OCI-LY3 (cell line): ENCODE measurements around the gene PSMC3IP.
"Not testable (repeated sequence)": the region's sequence is repeated elsewhere in the genome, so short reads cannot be mapped to it uniquely, and the experiment has no call there.

ENCODE experiments used
- H2AFZ ChIP-seq: fragments of 200-600, 300-600 bp; shearing (Covaris generic); 2 replicates; pipeline ENCODE4 v1.6.0; 2014; ENCODE audit warnings: antibody characterized with exemption, low read depth, low read length
- H3K27ac ChIP-seq: fragments of 200-600, 300-600 bp; sonication (generic); 2 replicates; pipeline ENCODE4 v1.5.1; 2014; ENCODE audit warnings: mild to moderate bottlenecking, low read length, moderate library complexity, mixed read lengths
- H3K27me3 ChIP-seq: fragments of 200-600, 300-600 bp; sonication (generic); 2 replicates; pipeline ENCODE4 v1.6.1; 2014; ENCODE audit warnings: low read depth, low read length, mixed read lengths
- H3K36me3 ChIP-seq: fragments of 200-600, 300-600 bp; sonication (generic); replicated peaks from 2 replicates; pipeline ENCODE3; 2014; ENCODE audit warnings: low read depth, low read length, mixed read lengths
- H3K4me1 ChIP-seq: fragments of 300-600, 200-600 bp; sonication (generic); 2 replicates; pipeline ENCODE4 v1.6.1; 2014; ENCODE audit warnings: low read length, mixed read lengths
- H3K4me2 ChIP-seq: fragments of 200-600, 300-600 bp; sonication (generic); 2 replicates; pipeline ENCODE4 v1.6.1; 2014; ENCODE audit warnings: low read length, mixed read lengths
- H3K4me3 ChIP-seq: fragments of 300-600, 200-600 bp; sonication (generic); 2 replicates; pipeline ENCODE4 v1.5.1; 2014; ENCODE audit warnings: antibody characterized with exemption, mild to moderate bottlenecking, low read length, moderate library complexity
- H3K79me2 ChIP-seq: fragments of 300-600, 200-600 bp; shearing (Covaris generic); 2 replicates; pipeline ENCODE4 v1.6.1; 2014; ENCODE audit warnings: mild to moderate bottlenecking, low read length, mixed read lengths
- H3K9ac ChIP-seq: fragments of 300-600, 200-600 bp; shearing (Covaris generic); 2 replicates; pipeline ENCODE4 v1.6.0; 2014; ENCODE audit warnings: mild to moderate bottlenecking, low read length, moderate library complexity
- H3K9me3 ChIP-seq: fragments of 200-600, 300-600 bp; shearing (Covaris generic); 2 replicates; pipeline ENCODE4 v1.6.1; 2014; ENCODE audit warnings: low read length, mixed read lengths; ENCODE audit not compliant: insufficient read depth
- H4K20me1 ChIP-seq: fragments of 200-600, 300-600 bp; sonication (generic); 2 replicates; pipeline ENCODE4 v1.6.1; 2016; ENCODE audit warnings: low read length, mixed read lengths; ENCODE audit not compliant: insufficient read depth
- EZH2phosphoT487 ChIP-seq: fragments of 200-600 bp; shearing (Covaris generic); IDR thresholded peaks from 2 replicates; pipeline ENCODE4 v1.6.1; 2018; ENCODE audit warnings: antibody characterized with exemption, mixed run types, low read depth
- TF ChIP-seq, protein P1 (sequence below): fragments of 200-600, 300-600 bp; sonication (generic); IDR thresholded peaks from 2 replicates; pipeline ENCODE4 v1.5.1; 2014; ENCODE audit warnings: antibody characterized with exemption, low read length, low read depth

PSMC3IP gene

DNA sequence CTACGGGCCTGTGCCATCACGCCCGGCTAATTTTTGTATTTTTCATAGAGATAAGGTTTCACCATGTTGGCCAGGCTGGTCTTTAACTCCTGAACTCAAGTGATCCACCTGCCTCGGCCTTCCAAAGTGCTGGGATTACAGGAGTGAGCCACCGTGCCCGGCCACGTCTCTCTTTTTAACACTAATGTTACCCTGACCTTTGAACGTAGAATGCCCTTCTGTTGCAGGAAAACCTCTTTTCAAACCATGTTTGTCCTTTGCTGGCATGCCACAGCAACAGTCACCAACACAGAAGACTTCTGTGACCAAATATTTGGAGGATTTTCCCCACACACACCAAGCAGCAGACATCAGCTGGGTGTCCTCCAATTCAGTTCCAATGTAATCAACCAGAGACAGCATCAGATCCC is 32.6 kb downstream of the PSMC3IP start:
- Histone ChIP-seq H3K4me3 (no peak overlapping the region), H3K4me1 (no peaks in the 10 kb centered on the region), H3K36me3 (peaks cover 18% of the 10 kb centered on the region), H3K79me2 (no peaks in the 10 kb centered on the region), H3K9me3 (no peaks in the 10 kb centered on the region), H3K4me2 (no peak overlapping the region), H3K27ac (no peak overlapping the region), H2AFZ (no peak overlapping the region), H3K27me3 (no peaks in the 10 kb centered on the region), H3K9ac (no peak overlapping the region), H4K20me1 (no peaks in the 10 kb centered on the region)
- TF ChIP-seq EZH2phosphoT487, result no peak
- TF ChIP-seq, protein P1, sequence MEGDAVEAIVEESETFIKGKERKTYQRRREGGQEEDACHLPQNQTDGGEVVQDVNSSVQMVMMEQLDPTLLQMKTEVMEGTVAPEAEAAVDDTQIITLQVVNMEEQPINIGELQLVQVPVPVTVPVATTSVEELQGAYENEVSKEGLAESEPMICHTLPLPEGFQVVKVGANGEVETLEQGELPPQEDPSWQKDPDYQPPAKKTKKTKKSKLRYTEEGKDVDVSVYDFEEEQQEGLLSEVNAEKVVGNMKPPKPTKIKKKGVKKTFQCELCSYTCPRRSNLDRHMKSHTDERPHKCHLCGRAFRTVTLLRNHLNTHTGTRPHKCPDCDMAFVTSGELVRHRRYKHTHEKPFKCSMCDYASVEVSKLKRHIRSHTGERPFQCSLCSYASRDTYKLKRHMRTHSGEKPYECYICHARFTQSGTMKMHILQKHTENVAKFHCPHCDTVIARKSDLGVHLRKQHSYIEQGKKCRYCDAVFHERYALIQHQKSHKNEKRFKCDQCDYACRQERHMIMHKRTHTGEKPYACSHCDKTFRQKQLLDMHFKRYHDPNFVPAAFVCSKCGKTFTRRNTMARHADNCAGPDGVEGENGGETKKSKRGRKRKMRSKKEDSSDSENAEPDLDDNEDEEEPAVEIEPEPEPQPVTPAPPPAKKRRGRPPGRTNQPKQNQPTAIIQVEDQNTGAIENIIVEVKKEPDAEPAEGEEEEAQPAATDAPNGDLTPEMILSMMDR, result no peak

DNA sequence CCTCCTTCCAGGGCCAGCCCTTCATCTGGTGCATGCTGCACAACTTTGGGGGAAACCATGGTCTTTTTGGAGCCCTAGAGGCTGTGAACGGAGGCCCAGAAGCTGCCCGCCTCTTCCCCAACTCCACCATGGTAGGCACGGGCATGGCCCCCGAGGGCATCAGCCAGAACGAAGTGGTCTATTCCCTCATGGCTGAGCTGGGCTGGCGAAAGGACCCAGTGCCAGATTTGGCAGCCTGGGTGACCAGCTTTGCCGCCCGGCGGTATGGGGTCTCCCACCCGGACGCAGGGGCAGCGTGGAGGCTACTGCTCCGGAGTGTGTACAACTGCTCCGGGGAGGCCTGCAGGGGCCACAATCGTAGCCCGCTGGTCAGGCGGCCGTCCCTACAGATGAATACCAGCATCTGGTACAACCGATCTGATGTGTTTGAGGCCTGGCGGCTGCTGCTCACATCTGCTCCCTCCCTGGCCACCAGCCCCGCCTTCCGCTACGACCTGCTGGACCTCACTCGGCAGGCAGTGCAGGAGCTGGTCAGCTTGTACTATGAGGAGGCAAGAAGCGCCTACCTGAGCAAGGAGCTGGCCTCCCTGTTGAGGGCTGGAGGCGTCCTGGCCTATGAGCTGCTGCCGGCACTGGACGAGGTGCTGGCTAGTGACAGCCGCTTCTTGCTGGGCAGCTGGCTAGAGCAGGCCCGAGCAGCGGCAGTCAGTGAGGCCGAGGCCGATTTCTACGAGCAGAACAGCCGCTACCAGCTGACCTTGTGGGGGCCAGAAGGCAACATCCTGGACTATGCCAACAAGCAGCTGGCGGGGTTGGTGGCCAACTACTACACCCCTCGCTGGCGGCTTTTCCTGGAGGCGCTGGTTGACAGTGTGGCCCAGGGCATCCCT is 34.1 kb downstream of the PSMC3IP start:
- Histone ChIP-seq H4K20me1 (no peaks in the 10 kb centered on the region; the same call in 1 of the 2 replicates), H3K4me1 (no peaks in the 10 kb centered on the region)

DNA sequence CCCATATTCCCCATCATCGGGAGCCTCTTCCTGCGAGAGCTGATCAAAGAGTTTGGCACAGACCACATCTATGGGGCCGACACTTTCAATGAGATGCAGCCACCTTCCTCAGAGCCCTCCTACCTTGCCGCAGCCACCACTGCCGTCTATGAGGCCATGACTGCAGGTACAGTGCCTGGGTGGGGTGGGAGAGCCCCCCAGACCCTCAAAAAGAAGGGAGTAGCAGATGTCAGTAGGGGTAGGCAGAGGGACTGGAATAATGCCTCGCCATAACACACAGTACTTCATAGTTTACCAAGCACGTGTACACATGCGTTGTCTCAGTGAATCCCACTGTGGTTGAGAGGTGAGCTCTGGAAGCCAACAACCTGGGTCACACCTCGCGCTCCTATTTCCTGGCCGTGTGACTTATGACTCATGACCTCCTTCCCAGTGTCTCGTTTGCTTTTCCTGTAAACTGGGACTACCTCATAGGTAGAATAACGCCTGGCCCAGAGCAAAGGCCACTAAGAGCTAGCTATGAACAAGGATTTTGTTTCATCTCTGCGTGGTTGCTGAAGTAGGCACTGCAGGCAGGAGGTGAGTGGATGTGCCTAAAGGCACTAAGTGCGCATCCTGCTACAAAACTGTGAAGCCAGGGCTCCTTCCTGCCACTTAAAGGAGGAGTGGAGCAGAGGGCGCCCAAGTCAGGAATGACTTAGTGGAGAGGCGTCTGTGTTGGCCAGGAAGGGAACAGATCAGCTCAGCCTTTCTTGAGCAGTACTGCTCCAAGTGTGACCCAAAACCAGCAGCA is 36.3 kb downstream of the PSMC3IP start:
- Histone ChIP-seq H2AFZ (no peak overlapping the region), H3K9ac (no peak overlapping the region), H3K27ac (no peak overlapping the region), H3K4me3 (no peak overlapping the region), H3K36me3 (peaks cover 33% of the 10 kb centered on the region), H3K4me2 (no peak overlapping the region), H3K79me2 (peaks cover 22% of the 10 kb centered on the region), H3K4me1 (peaks cover 14% of the 10 kb centered on the region), H4K20me1 (peaks cover 13% of the 10 kb centered on the region; the same call in 1 of the 2 replicates), H3K27me3 (no peaks in the 10 kb centered on the region), H3K9me3 (no peaks in the 10 kb centered on the region)
- TF ChIP-seq, protein P1, result no peak
- no peak for TF ChIP-seq EZH2phosphoT487

More for the DNA sequence above, 34.1 kb downstream of the PSMC3IP start:
- TF ChIP-seq, protein P1, result no peak
- H3K9me3 ChIP-seq, result no peaks in the 10 kb centered on the region
- no peak overlapping the region for H3K4me3 ChIP-seq
- H3K36me3 ChIP-seq, result peaks cover 27% of the 10 kb centered on the region
- no peaks in the 10 kb centered on the region for H3K79me2 ChIP-seq
- no peak overlapping the region for H3K4me2 ChIP-seq
- H3K27ac ChIP-seq, result no peak overlapping the region
- H3K27me3 ChIP-seq, result no peaks in the 10 kb centered on the region
- no peak overlapping the region for H2AFZ ChIP-seq
- no peak overlapping the region for H3K9ac ChIP-seq

DNA sequence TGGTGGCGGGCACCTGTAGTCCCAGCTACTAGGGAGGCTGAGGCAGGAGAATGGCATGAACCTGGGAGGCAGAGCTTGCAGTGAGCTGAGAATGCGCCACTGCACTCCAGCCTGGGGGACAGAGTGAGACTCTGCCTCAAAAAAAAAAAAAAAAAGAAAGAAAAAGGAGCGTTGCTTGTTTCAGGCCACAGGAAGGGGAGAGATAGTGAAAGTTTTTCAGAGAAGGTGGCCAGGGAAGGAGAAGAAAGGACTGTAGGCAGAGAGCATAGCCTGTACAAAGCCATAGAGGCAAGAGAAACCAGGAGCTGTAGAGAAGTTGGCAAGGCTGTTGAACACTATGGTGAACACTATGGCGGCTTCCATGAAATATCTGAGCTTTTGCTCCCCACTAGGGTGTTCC is 37.0 kb downstream of the PSMC3IP start:
- H3K4me3 ChIP-seq, H2AFZ ChIP-seq, H3K4me2 ChIP-seq, H3K27ac ChIP-seq, H3K9me3 ChIP-seq, H3K9ac ChIP-seq, H3K27me3 ChIP-seq: not testable (repeated sequence)
- H3K79me2 ChIP-seq, result peaks cover 23% of the 10 kb centered on the region
- H3K4me1 ChIP-seq, result peaks cover 16% of the 10 kb centered on the region
- H3K36me3 ChIP-seq, result peaks cover 33% of the 10 kb centered on the region
- H4K20me1 ChIP-seq, result peaks cover 13% of the 10 kb centered on the region; the same call in 1 of the 2 replicates
